ENCODE results near the gene ETFA. TPM values are rescaled to one million over a fixed set of nuclear protein-coding genes. Genes with fewer than 3 reads are reported as not detected.

Gene ETFA
- total RNA-seq, 1 donor from 2014 or later = 97.5 TPM

DNA sequence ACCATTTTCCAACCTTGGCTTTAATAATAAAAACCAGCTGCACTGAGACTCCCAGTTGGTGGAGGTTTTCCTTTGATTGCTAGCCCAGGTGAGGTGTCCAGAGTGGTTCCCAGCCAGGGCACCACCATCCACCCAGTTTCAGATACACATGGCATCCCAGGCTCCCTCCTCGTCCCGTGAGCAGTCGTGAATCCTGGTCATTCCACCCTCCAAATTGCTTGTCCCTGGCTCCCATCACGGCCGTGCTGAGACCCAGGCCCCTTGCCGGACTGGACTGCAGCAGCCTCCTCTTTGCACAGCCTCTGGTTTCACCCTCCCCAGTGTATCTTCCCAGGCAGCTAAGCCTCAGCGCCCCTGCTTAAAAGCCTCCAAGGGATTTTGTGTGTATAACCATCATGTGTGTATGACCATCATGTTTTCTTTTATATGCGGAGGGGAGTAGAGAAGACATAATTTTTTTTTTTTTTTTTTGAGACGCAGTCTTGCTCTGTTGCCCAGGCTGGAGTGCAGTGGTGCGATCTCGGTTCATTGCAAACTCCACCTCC, 106.3 kb downstream of the ETFA start:
- TF ChIP-seq POLR2A (IDR thresholded peaks at IDR 0.05) (no peak), POLR2AphosphoS5 (IDR thresholded peaks at IDR 0.05; ENCODE audit: insufficient read depth in 1 of 2, low read depth in 1 of 2) (no peak)
- TF ChIP-seq, protein P1, sequence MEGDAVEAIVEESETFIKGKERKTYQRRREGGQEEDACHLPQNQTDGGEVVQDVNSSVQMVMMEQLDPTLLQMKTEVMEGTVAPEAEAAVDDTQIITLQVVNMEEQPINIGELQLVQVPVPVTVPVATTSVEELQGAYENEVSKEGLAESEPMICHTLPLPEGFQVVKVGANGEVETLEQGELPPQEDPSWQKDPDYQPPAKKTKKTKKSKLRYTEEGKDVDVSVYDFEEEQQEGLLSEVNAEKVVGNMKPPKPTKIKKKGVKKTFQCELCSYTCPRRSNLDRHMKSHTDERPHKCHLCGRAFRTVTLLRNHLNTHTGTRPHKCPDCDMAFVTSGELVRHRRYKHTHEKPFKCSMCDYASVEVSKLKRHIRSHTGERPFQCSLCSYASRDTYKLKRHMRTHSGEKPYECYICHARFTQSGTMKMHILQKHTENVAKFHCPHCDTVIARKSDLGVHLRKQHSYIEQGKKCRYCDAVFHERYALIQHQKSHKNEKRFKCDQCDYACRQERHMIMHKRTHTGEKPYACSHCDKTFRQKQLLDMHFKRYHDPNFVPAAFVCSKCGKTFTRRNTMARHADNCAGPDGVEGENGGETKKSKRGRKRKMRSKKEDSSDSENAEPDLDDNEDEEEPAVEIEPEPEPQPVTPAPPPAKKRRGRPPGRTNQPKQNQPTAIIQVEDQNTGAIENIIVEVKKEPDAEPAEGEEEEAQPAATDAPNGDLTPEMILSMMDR (IDR thresholded peaks at IDR 0.05) = no peak
- Histone ChIP-seq H3K36me3 (no peaks in the 10 kb centered on the region), H3K4me3 (no peak overlapping the region), H3K27ac (no peak overlapping the region), H3K4me1 (peaks cover 20% of the 10 kb centered on the region), H3K9me3 (no peaks in the 10 kb centered on the region), H3K27me3 (no peaks in the 10 kb centered on the region)
- DNase-seq (ENCODE audit: extremely low spot score in 2 of 2) = no peak
- intact Hi-C loops (cut with DNase I) = no loop called here

DNA sequence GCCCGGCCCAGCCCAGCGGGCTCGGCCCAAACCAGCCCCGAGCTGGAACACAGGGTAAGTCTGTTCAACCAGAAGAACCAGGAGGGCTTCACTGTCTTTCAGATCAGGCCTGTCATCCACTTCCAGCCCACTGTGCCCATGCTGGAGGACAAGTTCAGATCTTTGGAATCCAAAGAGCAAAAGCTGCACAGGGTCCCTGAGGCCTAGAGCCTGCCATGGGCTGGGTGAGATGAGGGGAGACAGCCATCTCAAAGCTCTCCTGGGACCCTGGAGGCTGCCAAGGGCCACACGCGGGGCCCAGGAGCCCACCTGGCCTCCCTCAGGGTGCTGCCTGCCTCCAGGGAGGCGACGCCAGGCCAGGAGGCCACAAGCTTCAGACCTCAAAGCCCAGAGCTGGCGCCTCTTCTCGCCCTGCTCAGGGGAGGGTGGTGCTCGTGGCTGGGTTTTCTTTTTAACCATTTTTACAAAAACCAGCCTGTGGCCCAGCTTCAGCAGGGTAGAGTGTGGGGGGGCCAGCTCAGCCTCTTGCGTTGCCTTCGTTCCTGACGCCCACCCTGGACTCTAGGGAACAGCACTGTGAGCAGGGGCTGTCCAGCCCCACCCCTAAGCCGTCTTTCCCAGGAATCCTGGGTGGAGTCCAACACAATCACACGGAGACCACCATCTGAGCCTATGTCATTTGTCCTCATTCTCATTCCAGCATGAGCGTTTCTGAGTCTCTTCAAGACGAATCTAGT, 107.0 kb downstream of the ETFA start:
- TF ChIP-seq, protein P1 (IDR thresholded peaks at IDR 0.05) = no peak
- TF ChIP-seq POLR2A (IDR thresholded peaks at IDR 0.05) = no peak
- no peak for TF ChIP-seq POLR2AphosphoS5 (IDR thresholded peaks at IDR 0.05; ENCODE audit: insufficient read depth in 1 of 2, low read depth in 1 of 2)
- no peak for DNase-seq (ENCODE audit: extremely low spot score in 2 of 2)
- intact Hi-C loops (cut with DNase I) = no loop called here
- Histone ChIP-seq H3K4me3 (no peak overlapping the region), H3K36me3 (no peaks in the 10 kb centered on the region), H3K27me3 (no peaks in the 10 kb centered on the region), H3K4me1 (peaks cover 27% of the 10 kb centered on the region), H3K27ac (no peak overlapping the region), H3K9me3 (no peaks in the 10 kb centered on the region)

DNA sequence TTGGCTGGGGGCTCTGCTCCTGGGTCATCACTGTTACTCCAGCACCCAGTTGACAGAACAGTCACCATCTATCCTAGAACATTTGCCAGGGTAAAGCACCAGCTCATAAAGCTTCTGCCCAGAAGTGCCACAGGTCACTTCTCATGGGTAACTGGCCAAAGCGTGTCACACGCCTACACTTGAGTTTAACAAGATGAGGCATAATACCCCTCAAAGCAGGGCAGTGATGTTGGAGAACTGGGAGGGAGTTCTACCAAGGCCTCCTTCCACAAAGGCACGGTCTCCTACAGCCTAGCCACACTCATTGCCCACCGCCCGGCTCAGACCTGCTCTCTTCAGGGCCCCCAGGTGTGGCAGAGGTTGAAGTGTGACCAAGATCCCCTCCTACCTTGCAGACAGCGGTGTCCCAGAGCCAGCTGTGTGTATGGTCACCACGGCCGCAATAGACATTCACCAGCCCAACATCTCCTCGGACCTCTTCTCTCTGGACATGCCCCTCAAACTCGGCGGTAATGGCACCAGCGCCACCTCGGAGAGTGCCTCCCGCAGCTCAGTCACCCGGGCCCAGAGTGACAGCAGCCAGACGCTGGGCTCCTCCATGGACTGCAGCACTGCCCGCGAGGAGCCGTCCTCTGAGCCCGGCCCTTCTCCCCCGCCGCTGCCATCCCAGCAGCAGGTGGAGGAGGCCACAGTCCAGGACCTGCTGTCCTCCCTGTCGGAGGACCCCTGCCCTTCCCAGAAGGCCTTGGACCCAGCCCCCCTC, 107.7 kb downstream of the ETFA start:
- H3K4me1 ChIP-seq = peaks cover 35% of the 10 kb centered on the region
- H3K27me3 ChIP-seq = no peaks in the 10 kb centered on the region
- H3K9me3 ChIP-seq = no peaks in the 10 kb centered on the region
- H3K36me3 ChIP-seq = no peaks in the 10 kb centered on the region
- no peak overlapping the region for H3K27ac ChIP-seq
- H3K4me3 ChIP-seq = no peak overlapping the region
- intact Hi-C loops (cut with DNase I) = no loop called here
- TF ChIP-seq, protein P1 (IDR thresholded peaks at IDR 0.05) = no peak
- TF ChIP-seq POLR2A (IDR thresholded peaks at IDR 0.05) (no peak), POLR2AphosphoS5 (IDR thresholded peaks at IDR 0.05; ENCODE audit: insufficient read depth in 1 of 2, low read depth in 1 of 2) (no peak)
- no peak for DNase-seq (ENCODE audit: extremely low spot score in 2 of 2)

DNA sequence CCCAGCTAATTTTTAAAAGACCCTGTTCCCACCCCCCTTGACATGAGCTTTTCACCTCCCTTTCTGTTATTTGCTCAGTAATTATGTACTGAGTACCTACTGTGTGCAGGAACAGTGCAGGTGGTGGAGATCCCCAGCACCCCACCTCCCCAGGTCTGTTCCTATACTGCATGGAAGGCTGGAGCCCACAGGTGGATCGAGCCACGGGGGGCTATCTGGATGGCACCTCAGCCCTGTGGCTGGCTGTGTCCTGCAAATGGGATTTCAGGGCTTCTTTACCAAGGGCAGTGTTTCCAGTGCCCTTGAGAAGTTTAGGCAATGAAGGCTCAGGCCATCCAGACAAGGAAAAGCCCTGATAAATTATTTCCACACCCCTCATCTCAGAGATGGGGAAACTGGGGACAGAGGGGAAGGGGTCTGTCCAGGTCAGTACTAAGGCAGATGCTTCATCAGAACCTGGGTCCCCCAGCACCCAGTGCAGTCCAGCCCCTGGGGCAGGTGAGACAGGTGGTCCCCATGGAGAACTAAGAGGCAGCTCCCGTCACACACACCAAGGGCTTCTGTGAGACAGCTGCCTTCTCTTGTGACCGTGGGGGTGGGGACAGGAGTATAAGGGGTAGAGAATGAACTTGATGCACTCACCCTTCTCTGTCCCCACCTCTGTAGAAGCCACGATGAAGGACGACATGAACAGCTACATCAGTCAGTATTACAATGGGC, 109.6 kb downstream of the ETFA start:
- TF ChIP-seq POLR2AphosphoS5 (IDR thresholded peaks at IDR 0.05; ENCODE audit: insufficient read depth in 1 of 2, low read depth in 1 of 2) (no peak), POLR2A (IDR thresholded peaks at IDR 0.05) (no peak)
- TF ChIP-seq, protein P1 (IDR thresholded peaks at IDR 0.05) = no peak
- Histone ChIP-seq H3K4me1 (peaks cover 53% of the 10 kb centered on the region), H3K36me3 (no peaks in the 10 kb centered on the region), H3K4me3 (no peak overlapping the region), H3K27me3 (no peaks in the 10 kb centered on the region), H3K9me3 (no peaks in the 10 kb centered on the region), H3K27ac (no peak overlapping the region)
- intact Hi-C loops (cut with DNase I) = no loop called here
- no peak for DNase-seq (ENCODE audit: extremely low spot score in 2 of 2)

Measured in vagina (tissue), 2 donors.